Thyroid gland (tissue), 4 donors: ENCODE measurements around the gene CLRN2. TPM values are rescaled to one million over a fixed set of nuclear protein-coding genes. Genes with fewer than 3 reads are reported as not detected.

ENCODE experiments used
- DNase-seq, 2 donors: peaks; one replicate each; pipeline ENCODE4 v3.0.0-alpha.2; 2019
- H3K27ac ChIP-seq, 3 donors: fragments of 200-600 bp; sonication (generic); 1 replicate in 2 of 3; 2 replicates in 1 of 3; pipeline ENCODE4 v1.5.1; 2016 to 2019; ENCODE audit warnings: mild to moderate bottlenecking in 1 of 3, moderate library complexity in 1 of 3
- H3K27me3 ChIP-seq: fragments of 200-600 bp; sonication (generic); one replicate; pipeline ENCODE4 v1.5.1; 2019
- H3K36me3 ChIP-seq, 2 donors: fragments of 200-600 bp; sonication (generic); one replicate each; pipeline ENCODE4 v1.5.1; 2016 to 2019
- H3K4me1 ChIP-seq, 2 donors: fragments of 200-600 bp; sonication (generic); one replicate each; pipeline ENCODE4 v1.5.1; 2017 to 2019
- H3K4me3 ChIP-seq, 3 donors: fragments of 200-600 bp; sonication (generic); replicated peaks in 1 of 3; 1 replicate in 2 of 3; 2 replicates in 1 of 3; pipeline ENCODE4 v1.5.1; 2016; ENCODE audit warnings: mild to moderate bottlenecking in 1 of 3
- H3K9me3 ChIP-seq: fragments of 200-600 bp; sonication (generic); one replicate; pipeline ENCODE4 v1.5.1; 2017
- POLR2A ChIP-seq, 2 donors: fragments of 450-650 bp; IDR thresholded peaks; one replicate each; pipeline ENCODE4 v1.6.1; 2017; ENCODE audit warnings: antibody characterized with exemption in 2 of 2, mild to moderate bottlenecking in 2 of 2, moderate library complexity in 1 of 2
- WGBS, 2 donors: methylation state at CpG; one replicate each; pipeline ENCODE4 v1.1.5; 2017; 5-methylcytosine and 5-hydroxymethylcytosine counted together
- intact Hi-C: fragments of 100-400 bp; cut with DNase I; formaldehyde crosslinking; loops from one replicate; pipeline ENCODE4 v1.15.1; 2023
- total RNA-seq, 4 donors: library from RNA; depleted of rRNA; stranded (reverse); fragments of >200 nt; gene quantifications; one replicate each; pipeline ENCODE4 v1.2.3, GENCODE V29; 2016
- TF ChIP-seq, protein P1 (sequence below), 6 experiments: fragments of 200-600 bp in 3 of 6; fragments of 450-650 bp in 3 of 6; sonication (generic) in 3 of 6; IDR thresholded peaks; one replicate each; pipeline ENCODE4 v1.5.1; 2016 to 2019; ENCODE audit warnings: antibody characterized with exemption in 6 of 6, mild to moderate bottlenecking in 2 of 6, inconsistent platforms in 1 of 6, moderate library complexity in 1 of 6

CLRN2 gene
- total RNA-seq, 4 donors from 2014 or later, result not detected

DNA sequence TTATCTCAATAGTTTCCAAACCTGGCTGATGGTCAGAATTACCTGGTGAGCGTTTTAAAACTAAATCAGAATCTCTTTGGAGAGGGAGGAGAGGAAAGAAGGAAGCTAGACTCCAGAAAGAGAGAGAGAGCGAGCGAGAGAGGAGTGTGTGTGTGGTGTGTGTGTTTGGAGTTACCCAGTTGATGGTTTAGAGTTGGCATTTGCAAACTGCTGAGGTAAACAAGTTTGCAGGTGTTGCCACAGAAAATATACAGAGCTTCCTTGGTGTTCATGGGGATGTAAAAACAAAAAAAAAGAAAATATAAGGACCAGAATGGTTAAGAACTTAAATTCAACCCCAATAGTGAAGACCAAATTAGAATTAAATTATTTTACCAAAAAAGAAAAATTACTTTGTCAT, 35.6 kb downstream of the CLRN2 start:
- Histone ChIP-seq H3K27ac (no peak overlapping the region), H3K27me3 (no peaks in the 10 kb centered on the region), H3K4me1 (peaks cover 0 to 2% of the 10 kb centered on the region in 2 donors), H3K9me3 (no peaks in the 10 kb centered on the region), H3K4me3 (no peak overlapping the region), H3K36me3 (no peaks in the 10 kb centered on the region)
- WGBS, 2 donors, result 89 to 90% methylated on average over 3 of the region's 3 CpGs
- intact Hi-C loops, result no loop called here
- DNase-seq, result no peak
- TF ChIP-seq, protein P1, sequence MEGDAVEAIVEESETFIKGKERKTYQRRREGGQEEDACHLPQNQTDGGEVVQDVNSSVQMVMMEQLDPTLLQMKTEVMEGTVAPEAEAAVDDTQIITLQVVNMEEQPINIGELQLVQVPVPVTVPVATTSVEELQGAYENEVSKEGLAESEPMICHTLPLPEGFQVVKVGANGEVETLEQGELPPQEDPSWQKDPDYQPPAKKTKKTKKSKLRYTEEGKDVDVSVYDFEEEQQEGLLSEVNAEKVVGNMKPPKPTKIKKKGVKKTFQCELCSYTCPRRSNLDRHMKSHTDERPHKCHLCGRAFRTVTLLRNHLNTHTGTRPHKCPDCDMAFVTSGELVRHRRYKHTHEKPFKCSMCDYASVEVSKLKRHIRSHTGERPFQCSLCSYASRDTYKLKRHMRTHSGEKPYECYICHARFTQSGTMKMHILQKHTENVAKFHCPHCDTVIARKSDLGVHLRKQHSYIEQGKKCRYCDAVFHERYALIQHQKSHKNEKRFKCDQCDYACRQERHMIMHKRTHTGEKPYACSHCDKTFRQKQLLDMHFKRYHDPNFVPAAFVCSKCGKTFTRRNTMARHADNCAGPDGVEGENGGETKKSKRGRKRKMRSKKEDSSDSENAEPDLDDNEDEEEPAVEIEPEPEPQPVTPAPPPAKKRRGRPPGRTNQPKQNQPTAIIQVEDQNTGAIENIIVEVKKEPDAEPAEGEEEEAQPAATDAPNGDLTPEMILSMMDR (IDR thresholded peaks at IDR 0.05), result no peak
- TF ChIP-seq POLR2A (IDR thresholded peaks at IDR 0.05), result no peak

- H3K9me3 ChIP-seq, result no peaks in the 10 kb centered on the region
- no peak for DNase-seq
- 54 to 56% methylated on average over 5 of the region's 5 CpGs for WGBS, 2 donors
- no peak overlapping the region for H3K27ac ChIP-seq
- peaks cover 0 to 2% of the 10 kb centered on the region in 2 donors for H3K4me1 ChIP-seq
- no peaks in the 10 kb centered on the region for H3K36me3 ChIP-seq
- H3K27me3 ChIP-seq, result no peaks in the 10 kb centered on the region
- intact Hi-C loops, result no loop called here
- no peak overlapping the region for H3K4me3 ChIP-seq
- TF ChIP-seq, protein P1 (IDR thresholded peaks at IDR 0.05), result no peak
- no peak for TF ChIP-seq POLR2A (IDR thresholded peaks at IDR 0.05)
Measured at GRCh38 chr4:17552427-17552826, 37.5 kb downstream of the CLRN2 start.

GRCh38 chr4:17554568-17554967, 39.6 kb downstream of the CLRN2 start:
- intact Hi-C loops, result no loop called here
- 73 to 74% methylated on average over 4 of the region's 4 CpGs for WGBS, 2 donors

GRCh38 chr4:17556498-17556897, 41.5 kb downstream of the CLRN2 start:
- H3K27ac ChIP-seq, result no peak overlapping the region
- intact Hi-C loops, result no loop called here
- no peak for TF ChIP-seq POLR2A (IDR thresholded peaks at IDR 0.05)
- H3K9me3 ChIP-seq, result no peaks in the 10 kb centered on the region
- no peaks in the 10 kb centered on the region for H3K27me3 ChIP-seq
- no peaks in the 10 kb centered on the region for H3K36me3 ChIP-seq
- H3K4me3 ChIP-seq, result no peak overlapping the region
- no peaks in the 10 kb centered on the region for H3K4me1 ChIP-seq
- no peak for DNase-seq

More at GRCh38 chr4:17554568-17554967, 39.6 kb downstream of the CLRN2 start:
- TF ChIP-seq POLR2A (IDR thresholded peaks at IDR 0.05), result no peak
- TF ChIP-seq, protein P1 (IDR thresholded peaks at IDR 0.05), result no peak
- no peaks in the 10 kb centered on the region for H3K9me3 ChIP-seq
- no peak overlapping the region for H3K27ac ChIP-seq
- no peaks in the 10 kb centered on the region for H3K36me3 ChIP-seq
- DNase-seq, result no peak
- peaks cover 0 to under 1% of the 10 kb centered on the region in 2 donors for H3K4me1 ChIP-seq
- no peak overlapping the region for H3K4me3 ChIP-seq
- no peaks in the 10 kb centered on the region for H3K27me3 ChIP-seq

DNA sequence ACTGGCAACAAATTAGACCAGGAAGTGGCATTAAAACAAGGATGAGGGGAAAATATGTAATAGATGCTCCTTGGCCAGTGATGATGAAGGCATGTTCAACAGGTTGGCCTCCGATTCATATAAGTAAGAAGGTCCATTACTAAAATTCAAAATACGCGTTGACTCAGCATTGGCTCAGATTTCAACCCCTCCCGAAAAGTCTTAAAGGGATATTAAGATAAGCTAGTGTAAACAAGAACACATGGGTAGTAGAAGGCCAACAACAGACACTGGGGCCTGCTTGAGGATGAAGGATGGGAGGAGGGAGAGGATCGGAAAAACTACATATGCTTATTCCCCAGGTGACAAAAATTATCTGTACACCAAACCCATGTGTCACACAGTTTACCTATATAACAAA, 42.9 kb downstream of the CLRN2 start:
- DNase-seq, result no peak
- no peaks in the 10 kb centered on the region for H3K27me3 ChIP-seq
- no peak overlapping the region for H3K4me3 ChIP-seq
- H3K36me3 ChIP-seq, result no peaks in the 10 kb centered on the region
- WGBS, 2 donors, result 76 to 84% methylated on average over 5 of the region's 5 CpGs
- no peaks in the 10 kb centered on the region for H3K4me1 ChIP-seq
- intact Hi-C loops, result no loop called here
- H3K27ac ChIP-seq, result no peak overlapping the region
- H3K9me3 ChIP-seq, result no peaks in the 10 kb centered on the region
- TF ChIP-seq, protein P1 (IDR thresholded peaks at IDR 0.05), result no peak
- no peak for TF ChIP-seq POLR2A (IDR thresholded peaks at IDR 0.05)
